A673 (cell line): Measurements from ENCODE around the gene MOB2.

ENCODE experiments used
- CTCF ChIP-seq: fragments of 300-800, 200-600 bp; sonication (generic); conservative IDR thresholded peaks from 2 replicates; pipeline ENCODE4 v1.5.1; 2017; ENCODE audit warnings: low read depth, mild to moderate bottlenecking, antibody characterized with exemption, low read length, moderate library complexity, mixed read lengths
- EZH2 ChIP-seq: fragments of 200-600 bp; sonication (generic); IDR thresholded peaks from 2 replicates; pipeline ENCODE4 v1.6.1; 2017; ENCODE audit warnings: borderline replicate concordance, low read depth, mild to moderate bottlenecking, mixed read lengths, antibody characterized with exemption, low read length; ENCODE audit not compliant: poor library complexity, severe bottlenecking

GRCh38 chr11:1508986-1509385 is 22.4 kb upstream of the MOB2 start:
- TF ChIP-seq CTCF, result no peak
- no peak for TF ChIP-seq EZH2
